Stomach (tissue), 4 donors: ENCODE data around the gene DMRTB1.

Experiments
- POLR2A ChIP-seq, 4 donors: fragments of 450-650 bp; IDR thresholded peaks; one replicate each; pipeline ENCODE4 v1.6.1; 2016; ENCODE audit warnings: antibody characterized with exemption in 4 of 4, control low read depth in 2 of 4, mild to moderate bottlenecking in 1 of 4, moderate library complexity in 1 of 4
- TF ChIP-seq, protein P1 (sequence below), 7 experiments: fragments of 450-650 bp in 4 of 7; fragments of 200-600 bp in 3 of 7; sonication (generic) in 3 of 7; IDR thresholded peaks; one replicate each; pipeline ENCODE4 v1.5.1; 2016 to 2019; ENCODE audit warnings: antibody characterized with exemption in 7 of 7, control low read depth in 2 of 7, mild to moderate bottlenecking in 1 of 7

DNA sequence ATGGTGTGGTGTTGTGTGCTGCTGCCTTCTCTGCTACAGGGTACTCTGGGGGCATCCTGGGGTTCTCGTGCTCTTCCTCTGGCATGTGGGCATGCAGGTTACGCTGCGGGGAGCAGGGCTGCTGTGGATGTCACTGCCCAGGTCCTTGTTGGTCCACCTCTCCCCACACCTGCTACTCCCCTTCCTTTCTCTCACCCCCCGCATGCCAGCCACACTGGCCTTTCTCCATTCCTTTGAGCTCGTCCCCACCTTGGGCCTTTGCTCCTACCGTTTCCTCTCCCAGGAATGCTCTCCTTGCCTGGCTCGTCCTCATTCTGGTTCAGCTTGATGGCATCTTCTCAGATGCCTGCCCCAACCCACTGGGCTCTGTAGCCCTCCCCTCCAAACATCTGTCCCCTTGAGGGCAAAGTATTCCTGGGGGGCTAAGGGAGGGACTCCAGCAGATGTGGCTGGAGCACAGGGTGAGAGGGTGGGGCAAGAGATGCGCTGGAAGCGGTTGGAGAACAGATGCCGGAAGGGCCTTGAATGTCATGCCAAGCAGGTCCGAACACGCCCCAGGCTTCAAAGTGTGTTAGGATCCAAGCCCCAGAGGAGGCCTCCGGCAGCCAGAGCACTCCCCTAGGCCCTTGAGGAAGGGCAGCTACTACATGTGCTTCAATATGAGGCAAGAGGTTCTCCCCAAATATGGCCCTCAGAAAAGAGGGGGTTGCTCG, 23.4 kb downstream of the DMRTB1 start:
- TF ChIP-seq, protein P1, sequence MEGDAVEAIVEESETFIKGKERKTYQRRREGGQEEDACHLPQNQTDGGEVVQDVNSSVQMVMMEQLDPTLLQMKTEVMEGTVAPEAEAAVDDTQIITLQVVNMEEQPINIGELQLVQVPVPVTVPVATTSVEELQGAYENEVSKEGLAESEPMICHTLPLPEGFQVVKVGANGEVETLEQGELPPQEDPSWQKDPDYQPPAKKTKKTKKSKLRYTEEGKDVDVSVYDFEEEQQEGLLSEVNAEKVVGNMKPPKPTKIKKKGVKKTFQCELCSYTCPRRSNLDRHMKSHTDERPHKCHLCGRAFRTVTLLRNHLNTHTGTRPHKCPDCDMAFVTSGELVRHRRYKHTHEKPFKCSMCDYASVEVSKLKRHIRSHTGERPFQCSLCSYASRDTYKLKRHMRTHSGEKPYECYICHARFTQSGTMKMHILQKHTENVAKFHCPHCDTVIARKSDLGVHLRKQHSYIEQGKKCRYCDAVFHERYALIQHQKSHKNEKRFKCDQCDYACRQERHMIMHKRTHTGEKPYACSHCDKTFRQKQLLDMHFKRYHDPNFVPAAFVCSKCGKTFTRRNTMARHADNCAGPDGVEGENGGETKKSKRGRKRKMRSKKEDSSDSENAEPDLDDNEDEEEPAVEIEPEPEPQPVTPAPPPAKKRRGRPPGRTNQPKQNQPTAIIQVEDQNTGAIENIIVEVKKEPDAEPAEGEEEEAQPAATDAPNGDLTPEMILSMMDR (IDR thresholded peaks at IDR 0.05): no peak
- no peak for TF ChIP-seq POLR2A (IDR thresholded peaks at IDR 0.05)
